Activated CD4-positive, alpha-beta T cell treated with anti-CD3 and anti-CD28 coated beads, Interleukin-2, amount 10 ng/mL, durations not matched to agents 7 days and 5 days (primary cell): Measurements from ENCODE around the gene CPAMD8. TPM values are rescaled to one million over a fixed set of nuclear protein-coding genes. Genes with fewer than 3 reads are reported as not detected.

Experiments used
- CTCF ChIA-PET: fragments of 350-600 bp; sonication (Branson Sonifier 250); formaldehyde crosslinking; loops from one replicate; lab custom pipeline; 2021; ENCODE audit warnings: antibody characterized with exemption; lab: Charles Lee
- POLR2A ChIA-PET: fragments of 350-600 bp; sonication (Branson Sonifier 250); formaldehyde crosslinking; loops from one replicate; lab custom pipeline; 2021; ENCODE audit warnings: antibody characterized with exemption; lab: Charles Lee
- DNase-seq: peaks from one replicate; pipeline ENCODE4 v3.0.0-alpha.2; 2020
- H3K27ac Mint-ChIP-seq: one replicate; pipeline ENCODE4 v1.8.0; 2021; ENCODE audit warnings: mild to moderate bottlenecking, moderate library complexity, mixed read lengths
- H3K27me3 Mint-ChIP-seq: one replicate; pipeline ENCODE4 v1.8.0; 2021; ENCODE audit warnings: mixed read lengths
- H3K36me3 Mint-ChIP-seq: one replicate; pipeline ENCODE4 v1.8.0; 2021; ENCODE audit warnings: low read depth, mixed read lengths
- H3K4me1 Mint-ChIP-seq: one replicate; pipeline ENCODE4 v1.8.0; 2021; ENCODE audit warnings: mixed read lengths
- H3K4me3 Mint-ChIP-seq: one replicate; pipeline ENCODE4 v1.8.0; 2021; ENCODE audit warnings: mild to moderate bottlenecking, moderate library complexity, mixed read lengths
- H3K9me3 Mint-ChIP-seq: one replicate; pipeline ENCODE4 v1.8.0; 2021; ENCODE audit warnings: mixed read lengths
- total RNA-seq, 2 experiments: library from RNA; stranded (reverse); gene quantifications; one replicate each; pipeline ENCODE4 v1.2.3, GENCODE V29; 2021

Gene CPAMD8
- under 1 TPM; 0.22 to 0.60 TPM for total RNA-seq

DNA sequence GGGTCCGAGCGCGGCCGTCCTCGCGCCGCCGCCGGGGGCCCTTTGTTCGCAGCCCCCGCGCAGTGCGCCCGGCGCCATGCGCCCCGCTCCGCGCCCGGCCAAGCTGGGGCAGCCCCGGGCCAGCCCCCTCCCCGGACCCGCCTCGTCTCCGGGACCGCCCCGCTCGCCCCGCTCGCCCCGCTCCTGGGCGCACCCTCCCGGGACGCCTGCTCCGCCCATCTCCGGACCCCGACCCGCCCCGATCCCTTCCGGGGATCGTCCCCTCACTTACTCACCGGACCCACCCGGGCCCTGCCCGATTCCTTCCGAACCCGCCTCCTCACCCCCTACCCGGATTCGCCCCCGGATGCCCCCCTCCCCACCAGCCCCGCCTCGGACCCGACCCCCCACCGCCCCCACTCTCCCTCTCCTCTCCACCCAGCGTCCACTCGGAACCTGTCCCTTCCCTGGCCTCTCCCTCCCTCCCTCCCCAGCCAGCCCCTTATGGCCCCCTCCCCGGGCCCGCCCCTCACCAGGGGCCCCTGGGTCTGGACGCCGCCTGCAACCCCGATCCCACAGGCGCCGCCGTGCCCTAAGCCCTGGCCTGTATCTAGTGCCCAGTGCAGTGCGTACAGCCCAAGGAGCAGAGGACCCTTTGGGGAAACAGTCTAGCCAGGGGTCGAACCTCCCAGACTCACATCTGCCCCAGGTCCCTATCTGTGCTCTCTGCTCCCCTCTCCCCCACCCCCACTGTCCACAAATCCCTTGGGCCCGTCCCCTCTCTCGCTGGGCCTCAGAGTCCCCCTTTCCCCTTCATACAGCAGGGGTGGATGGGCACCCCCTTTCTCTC lies at the start of gene CPAMD8:
Gene CPAMD8 (minus strand): TSS at position 105 of the 829 bp plus-strand sequence. CDS start 168 bp downstream, outside the sequence.
- Mint-ChIP-seq H3K4me1 (no peaks in the 10 kb centered on the region), H3K9me3 (peaks cover 17% of the 10 kb centered on the region), H3K27me3 (peaks cover 42% of the 10 kb centered on the region), H3K36me3 (no peaks in the 10 kb centered on the region), H3K4me3 (no peak within 1 kb of the TSS), H3K27ac (no peak within 1 kb of the TSS)
- no peak for DNase-seq
- ChIA-PET CTCF (no interaction called here), POLR2A (no interaction called here)

DNA sequence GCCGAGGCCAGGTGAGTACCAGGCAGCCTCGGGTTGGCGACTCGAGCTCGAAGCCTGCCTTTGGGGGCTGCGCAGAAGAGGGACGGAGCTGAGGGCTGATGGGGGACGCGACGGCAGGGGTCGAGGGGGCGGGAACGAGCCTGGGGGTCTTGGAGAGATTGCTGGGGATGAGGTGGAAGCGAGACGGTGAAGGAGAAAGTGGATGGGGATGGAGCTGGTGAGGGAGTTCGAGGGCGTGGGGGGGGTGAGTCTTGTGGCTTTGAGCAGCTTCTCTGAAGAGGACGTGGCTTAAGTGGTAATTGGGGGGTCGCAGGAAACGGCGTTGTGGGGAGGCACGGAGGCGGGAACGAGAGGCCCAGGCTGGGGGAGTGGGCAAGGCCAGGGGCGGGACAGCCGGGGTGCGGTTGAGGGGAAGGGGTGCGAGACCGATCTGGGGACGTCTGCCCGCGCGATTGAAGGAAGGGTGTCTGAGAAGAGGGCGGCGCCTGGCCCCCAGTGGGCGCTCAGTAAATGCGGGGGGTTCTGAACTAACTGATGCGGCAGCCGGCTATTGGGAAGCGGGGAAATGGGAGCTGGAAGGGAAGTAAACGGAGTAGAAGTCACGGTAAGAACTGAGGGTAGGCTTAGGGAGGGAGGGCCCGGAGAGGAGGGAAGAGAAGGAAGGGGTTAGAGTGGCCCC lies 49.4 kb upstream of the CPAMD8 start:
- no peaks in the 10 kb centered on the region for H3K9me3 Mint-ChIP-seq
- H3K27ac Mint-ChIP-seq = peak overlapping the region; percentile 95
- peak overlapping the region; percentile 100 for H3K4me3 Mint-ChIP-seq
- H3K36me3 Mint-ChIP-seq = peaks cover 24% of the 10 kb centered on the region
- H3K4me1 Mint-ChIP-seq = peaks cover 60% of the 10 kb centered on the region
- H3K27me3 Mint-ChIP-seq = no peaks in the 10 kb centered on the region
- CTCF ChIA-PET = interaction anchor here (0.8 to 1.2 kb wide), 2 partner anchors 160 to 184 kb away, joined by 3 to 4 read pairs; no protein-coding TSS in a partner anchor
- POLR2A ChIA-PET = interaction anchor here (0.7 to 1.0 kb wide), 2 partner anchors 49 to 875 kb away, joined by 4 to 8 read pairs; no protein-coding TSS in a partner anchor
- peak; percentile 57 for DNase-seq

DNA sequence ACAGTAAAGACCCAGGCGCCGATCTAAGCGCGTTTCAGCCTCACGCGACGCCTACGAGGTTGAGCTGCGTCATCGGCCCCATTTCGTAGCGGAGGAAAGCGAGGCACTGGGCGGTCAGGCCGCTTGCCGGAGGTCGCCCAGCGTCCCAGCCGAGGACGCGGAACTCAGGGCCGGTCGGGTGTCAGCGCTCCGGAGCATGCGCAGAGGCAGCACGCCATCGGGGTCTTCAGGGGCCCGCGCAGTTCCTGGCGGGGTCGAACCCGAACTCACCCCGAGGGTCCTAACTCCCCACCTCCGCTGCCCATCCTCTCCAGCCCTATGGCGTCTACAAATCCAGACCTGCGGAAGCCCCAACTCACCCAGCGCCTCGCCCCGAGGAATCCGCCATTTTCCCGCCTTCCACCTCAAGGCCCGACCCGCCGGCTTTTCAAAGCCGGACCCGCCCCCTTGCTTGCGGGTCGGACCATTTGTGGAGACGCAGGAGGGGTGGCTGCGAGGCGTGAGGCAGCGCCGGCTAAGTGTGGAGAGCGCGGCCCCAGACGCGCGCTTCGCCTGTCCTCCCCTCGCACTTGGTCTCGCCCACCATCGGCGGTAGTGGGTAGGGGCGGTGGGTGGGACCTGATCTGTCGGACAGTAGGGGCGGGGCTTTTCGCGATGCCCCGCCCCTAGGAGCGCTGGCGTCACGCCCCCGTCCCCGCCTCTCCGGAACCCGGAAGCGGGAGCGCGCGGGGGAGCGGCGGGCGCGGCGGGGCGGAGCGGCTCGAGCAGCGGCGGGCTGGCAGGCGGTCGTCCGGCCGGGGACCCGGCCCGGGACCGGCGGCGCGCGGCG lies 48.6 kb upstream of the CPAMD8 start, which contains the start of the genes HAUS8 and MYO9B:
Gene HAUS8 (minus strand): TSS at position 418 of the 829 bp plus-strand sequence. CDS start 30 bp downstream, at position 388.
Gene MYO9B (plus strand): TSS at position 743 of the 829 bp plus-strand sequence. CDS start 25,941 bp downstream, outside the sequence.
- ChIA-PET POLR2A (no interaction called here), CTCF (interaction anchor here (0.8 to 1.2 kb wide), 3 partner anchors 44 to 185 kb away, joined by 3 read pairs; no protein-coding TSS in a partner anchor)
- H3K4me1 Mint-ChIP-seq = peaks cover 62% of the 10 kb centered on the region

DNA sequence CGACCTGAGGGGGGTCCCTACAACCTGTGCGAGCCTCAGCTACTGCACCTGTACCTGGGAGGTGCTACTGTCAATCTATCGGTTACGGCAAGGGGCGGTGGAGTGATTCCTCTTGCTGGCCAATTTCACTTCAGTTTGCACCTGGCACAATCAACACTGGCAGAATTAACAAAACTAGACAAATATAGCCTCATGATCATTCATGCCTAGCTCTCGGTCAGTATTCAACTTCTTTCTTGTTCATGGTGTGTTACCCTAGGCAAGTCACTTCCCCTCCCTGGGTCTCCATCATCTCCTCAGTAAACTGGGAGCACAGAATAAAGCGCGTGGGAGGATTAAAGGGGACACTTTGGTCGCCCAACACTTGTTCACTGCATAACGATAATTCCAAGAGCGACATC lies 48.0 kb upstream of the CPAMD8 start:
- ChIA-PET CTCF (interaction anchor here (1.0 to 1.2 kb wide), 2 partner anchors 45 to 51 kb away, joined by 3 read pairs; no protein-coding TSS in a partner anchor), POLR2A (no interaction called here)
- H3K27ac Mint-ChIP-seq = peak overlapping the region; percentile 99
- H3K27me3 Mint-ChIP-seq = no peaks in the 10 kb centered on the region
- peaks cover 60% of the 10 kb centered on the region for H3K4me1 Mint-ChIP-seq
- peaks cover 38% of the 10 kb centered on the region for H3K36me3 Mint-ChIP-seq
- no peaks in the 10 kb centered on the region for H3K9me3 Mint-ChIP-seq
- peak overlapping the region; percentile 100 for H3K4me3 Mint-ChIP-seq
- no peak for DNase-seq

More for the DNA sequence above, 48.6 kb upstream of the CPAMD8 start, which contains the start of the genes HAUS8 and MYO9B:
- Mint-ChIP-seq H3K36me3 (peaks cover 32% of the 10 kb centered on the region), H3K27me3 (no peaks in the 10 kb centered on the region), H3K27ac (peak within 1 kb of the TSS; percentile 99), H3K9me3 (no peaks in the 10 kb centered on the region), H3K4me3 (peak within 1 kb of the TSS; percentile 100)
- peak; percentile 99 for DNase-seq

DNA sequence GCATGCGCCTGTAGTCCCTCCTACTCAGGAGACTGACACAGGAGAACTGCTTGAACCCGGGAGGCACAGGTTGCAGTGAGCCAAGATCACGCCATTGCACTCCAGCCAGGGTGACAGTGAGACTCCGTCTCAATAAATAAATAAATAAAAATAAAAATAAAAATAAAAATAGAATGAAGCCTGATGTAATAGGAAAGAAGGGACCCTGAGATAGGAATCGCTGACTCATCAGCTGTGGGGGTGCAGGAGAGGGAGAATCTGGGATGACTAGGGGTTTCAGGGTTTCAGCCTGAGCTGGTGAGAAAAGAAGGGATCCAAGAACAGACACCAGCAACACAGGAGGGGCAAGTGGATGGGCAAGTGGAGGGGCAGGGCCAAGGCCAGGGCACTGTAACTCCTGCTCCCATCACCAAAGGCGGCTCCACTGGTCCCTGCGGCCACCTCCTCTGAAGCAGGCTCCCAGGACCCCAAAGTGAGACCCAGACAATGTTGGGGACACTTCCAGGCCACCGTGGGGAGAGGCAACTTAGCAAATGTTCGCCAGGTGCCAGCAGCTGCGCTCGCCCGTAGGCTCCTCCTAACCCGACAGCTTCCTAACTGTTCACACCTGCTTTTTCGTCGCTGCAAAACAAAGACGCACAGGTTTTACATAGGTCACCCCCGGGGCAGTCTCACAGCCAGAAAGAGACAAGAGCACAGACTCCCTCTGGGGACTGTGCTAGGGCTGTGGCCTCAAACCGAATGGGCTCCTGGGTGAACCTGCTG lies 47.4 kb upstream of the CPAMD8 start:
- Mint-ChIP-seq H3K36me3 (peaks cover 40% of the 10 kb centered on the region), H3K27ac (peak overlapping the region; percentile 99), H3K27me3 (no peaks in the 10 kb centered on the region), H3K9me3 (no peaks in the 10 kb centered on the region), H3K4me3 (peak overlapping the region; percentile 100), H3K4me1 (peaks cover 57% of the 10 kb centered on the region)
- CTCF ChIA-PET = interaction anchor here (0.6 to 1.2 kb wide), 5 partner anchors 46 to 1995 kb away, joined by 3 to 4 read pairs (median 3); no protein-coding TSS in a partner anchor
- POLR2A ChIA-PET = no interaction called here
- no peak for DNase-seq

DNA sequence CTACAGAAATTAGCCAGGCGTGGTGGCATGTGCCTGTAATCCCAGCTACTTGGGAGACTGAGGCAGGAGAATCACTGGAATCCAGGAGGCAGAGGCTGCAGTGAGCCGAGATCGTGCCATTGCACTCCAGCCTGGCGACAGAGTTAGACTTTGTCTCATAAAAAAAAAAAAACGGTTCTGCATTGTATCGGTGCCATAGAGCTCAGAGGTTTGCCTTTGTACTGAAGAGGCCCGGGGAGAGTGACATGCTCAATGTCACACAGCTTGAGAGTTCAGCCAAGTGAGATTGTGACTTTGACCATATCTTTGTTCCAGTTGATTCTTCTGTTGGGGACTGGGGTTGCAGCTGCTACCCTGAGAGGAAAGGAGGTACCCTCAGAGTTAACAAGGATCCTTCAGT lies 44.3 kb upstream of the CPAMD8 start:
- DNase-seq = no peak
- H3K36me3 Mint-ChIP-seq = peaks cover 52% of the 10 kb centered on the region
- H3K4me1 Mint-ChIP-seq = peaks cover 53% of the 10 kb centered on the region
- no peaks in the 10 kb centered on the region for H3K27me3 Mint-ChIP-seq
- no peak overlapping the region for H3K4me3 Mint-ChIP-seq
- H3K27ac Mint-ChIP-seq = peak overlapping the region; percentile 7
- POLR2A ChIA-PET = interaction anchor here (0.5 kb wide), 1 partner anchor 113 kb away, joined by 3 read pairs; no protein-coding TSS in a partner anchor
- CTCF ChIA-PET = no interaction called here
- no peaks in the 10 kb centered on the region for H3K9me3 Mint-ChIP-seq

DNA sequence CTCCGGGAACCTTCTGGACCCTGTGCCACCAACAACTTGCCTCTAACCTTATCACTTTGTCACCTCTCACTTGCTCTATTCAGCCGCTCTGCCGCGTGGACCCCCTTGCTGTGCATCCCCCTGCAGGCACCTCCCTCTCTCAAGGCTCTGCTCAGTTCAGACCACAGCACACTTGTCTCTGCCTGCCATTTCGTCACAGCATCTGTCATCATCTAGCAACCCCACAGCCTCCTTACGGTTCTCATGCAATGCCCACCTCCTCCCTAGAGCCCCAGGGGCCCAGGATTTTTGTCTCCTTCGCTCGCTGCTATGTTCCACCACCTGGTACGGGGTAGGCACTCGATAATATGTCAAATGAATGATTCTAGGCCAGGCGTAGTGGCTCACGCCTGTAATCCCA lies 43.8 kb upstream of the CPAMD8 start:
- Mint-ChIP-seq H3K9me3 (no peaks in the 10 kb centered on the region), H3K36me3 (peaks cover 55% of the 10 kb centered on the region), H3K4me3 (no peak overlapping the region), H3K27ac (peak overlapping the region; percentile 7), H3K4me1 (peaks cover 57% of the 10 kb centered on the region), H3K27me3 (no peaks in the 10 kb centered on the region)
- POLR2A ChIA-PET = no interaction called here
- no peak for DNase-seq
- CTCF ChIA-PET = no interaction called here

DNA sequence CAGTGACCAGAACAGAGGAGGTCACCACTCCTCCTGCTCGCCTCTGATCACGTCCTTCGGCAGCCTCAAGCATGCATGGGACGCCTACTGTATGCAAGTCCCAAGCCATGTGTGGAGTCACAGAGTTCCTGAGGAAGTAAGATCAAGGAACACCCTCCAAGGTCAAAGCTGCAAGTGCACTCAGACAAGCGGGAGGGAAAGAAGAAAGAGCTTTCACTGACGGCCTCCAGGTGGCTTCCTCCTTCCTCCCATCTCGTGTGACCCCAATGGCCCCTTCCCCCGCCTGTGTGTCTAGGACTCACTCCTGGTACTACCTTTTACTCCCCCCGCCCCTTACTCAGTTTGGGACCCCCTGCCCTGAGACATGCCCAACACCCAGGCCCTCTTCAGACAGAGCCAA lies 42.6 kb upstream of the CPAMD8 start:
- Mint-ChIP-seq H3K9me3 (no peaks in the 10 kb centered on the region), H3K4me1 (peaks cover 63% of the 10 kb centered on the region)
- POLR2A ChIA-PET = no interaction called here

DNA sequence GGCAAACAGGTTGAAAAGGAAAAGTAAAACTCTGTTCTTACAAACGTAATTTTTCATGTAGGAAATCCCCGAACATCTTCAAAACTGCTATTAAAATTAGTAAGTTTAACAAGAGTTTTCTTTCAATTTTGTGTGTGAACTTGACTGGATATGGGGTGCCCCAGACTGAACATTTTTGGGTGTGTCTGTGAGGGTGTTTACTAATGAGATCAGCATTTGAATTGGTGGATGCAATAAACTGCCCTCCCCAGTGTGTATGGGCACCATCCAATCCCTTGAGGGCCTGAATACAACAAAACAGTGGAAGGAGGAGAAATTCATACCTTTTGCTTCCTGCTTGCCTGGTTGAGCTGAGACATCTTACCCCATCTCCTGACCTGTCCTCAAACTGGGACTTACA lies 36.8 kb upstream of the CPAMD8 start:
- DNase-seq = no peak
- peak overlapping the region; percentile 79 for H3K27ac Mint-ChIP-seq
- peaks cover 76% of the 10 kb centered on the region for H3K36me3 Mint-ChIP-seq
- CTCF ChIA-PET = interaction anchor here (0.6 kb wide), 1 partner anchor 200 kb away, joined by 3 read pairs; no protein-coding TSS in a partner anchor
- H3K4me3 Mint-ChIP-seq = no peak overlapping the region
- no peaks in the 10 kb centered on the region for H3K9me3 Mint-ChIP-seq
- H3K4me1 Mint-ChIP-seq = peaks cover 39% of the 10 kb centered on the region
- H3K27me3 Mint-ChIP-seq = no peaks in the 10 kb centered on the region
- POLR2A ChIA-PET = no interaction called here

More for the DNA sequence above, 42.6 kb upstream of the CPAMD8 start:
- Mint-ChIP-seq H3K27me3 (no peaks in the 10 kb centered on the region), H3K27ac (no peak overlapping the region), H3K36me3 (peaks cover 65% of the 10 kb centered on the region), H3K4me3 (no peak overlapping the region)
- CTCF ChIA-PET = interaction anchor here (0.7 kb wide), 1 partner anchor 118 kb away, joined by 4 read pairs; no protein-coding TSS in a partner anchor
- DNase-seq = no peak

DNA sequence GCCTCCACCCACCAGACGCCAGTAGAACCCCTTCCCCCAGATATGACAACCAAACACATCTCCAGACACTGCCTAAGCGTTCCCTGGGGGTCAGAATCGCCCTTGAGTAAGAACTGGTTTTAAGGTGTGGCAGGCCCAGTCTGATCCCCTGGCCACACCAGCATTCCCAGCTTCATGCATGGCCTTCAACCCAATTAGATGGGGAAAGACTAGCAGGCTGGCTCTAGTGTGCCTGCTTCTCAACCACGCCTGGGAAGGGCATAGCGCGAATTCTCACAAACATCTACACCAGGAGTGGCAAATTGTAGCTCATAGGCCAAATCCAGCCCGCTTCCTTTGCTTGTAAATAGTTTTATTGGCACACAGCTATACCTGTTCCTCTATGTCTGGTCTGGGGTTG lies 35.1 kb upstream of the CPAMD8 start:
- ChIA-PET CTCF (no interaction called here), POLR2A (no interaction called here)
- H3K27me3 Mint-ChIP-seq = no peaks in the 10 kb centered on the region
- no peak for DNase-seq
- H3K36me3 Mint-ChIP-seq = peaks cover 78% of the 10 kb centered on the region
- peaks cover 31% of the 10 kb centered on the region for H3K4me1 Mint-ChIP-seq
- no peak overlapping the region for H3K4me3 Mint-ChIP-seq
- H3K9me3 Mint-ChIP-seq = no peaks in the 10 kb centered on the region
- no peak overlapping the region for H3K27ac Mint-ChIP-seq

DNA sequence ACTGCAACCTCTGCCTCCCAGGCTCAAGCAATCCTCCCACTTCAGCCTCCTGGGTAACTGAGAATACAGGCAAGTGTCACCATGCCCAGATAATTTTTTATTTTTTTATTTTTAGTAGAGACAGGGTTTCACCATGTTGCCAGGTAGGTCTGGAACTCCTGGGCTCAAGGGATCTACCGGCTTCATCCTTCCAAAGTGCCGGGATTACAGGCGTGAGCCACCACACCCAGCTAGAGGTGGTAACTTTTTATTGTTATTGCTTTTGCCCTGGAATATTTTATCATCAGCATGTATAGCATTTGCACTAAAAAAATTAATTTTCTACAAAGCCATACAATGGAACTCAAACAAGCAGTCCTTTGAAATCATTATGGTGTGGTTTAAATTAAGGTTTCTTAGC lies 34.6 kb upstream of the CPAMD8 start:
- no peak overlapping the region for H3K4me3 Mint-ChIP-seq

More for the DNA sequence above, 34.6 kb upstream of the CPAMD8 start:
- POLR2A ChIA-PET = no interaction called here
- DNase-seq = no peak
- Mint-ChIP-seq H3K27ac (no peak overlapping the region), H3K9me3 (no peaks in the 10 kb centered on the region), H3K4me1 (peaks cover 26% of the 10 kb centered on the region), H3K27me3 (no peaks in the 10 kb centered on the region), H3K36me3 (peaks cover 76% of the 10 kb centered on the region)
- CTCF ChIA-PET = no interaction called here
